HG02884 (cell line): ENCODE measurements around the gene ACKR1.

ENCODE experiments used
- ATAC-seq: cut with Tn5 transposase; IDR thresholded peaks from one replicate; pipeline ENCODE4 v1.9.1; 2021; ENCODE audit warnings: mild to moderate bottlenecking, moderate library complexity; ENCODE audit not compliant: unreplicated experiment

The ACKR1 gene, protein sequence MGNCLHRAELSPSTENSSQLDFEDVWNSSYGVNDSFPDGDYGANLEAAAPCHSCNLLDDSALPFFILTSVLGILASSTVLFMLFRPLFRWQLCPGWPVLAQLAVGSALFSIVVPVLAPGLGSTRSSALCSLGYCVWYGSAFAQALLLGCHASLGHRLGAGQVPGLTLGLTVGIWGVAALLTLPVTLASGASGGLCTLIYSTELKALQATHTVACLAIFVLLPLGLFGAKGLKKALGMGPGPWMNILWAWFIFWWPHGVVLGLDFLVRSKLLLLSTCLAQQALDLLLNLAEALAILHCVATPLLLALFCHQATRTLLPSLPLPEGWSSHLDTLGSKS

DNA sequence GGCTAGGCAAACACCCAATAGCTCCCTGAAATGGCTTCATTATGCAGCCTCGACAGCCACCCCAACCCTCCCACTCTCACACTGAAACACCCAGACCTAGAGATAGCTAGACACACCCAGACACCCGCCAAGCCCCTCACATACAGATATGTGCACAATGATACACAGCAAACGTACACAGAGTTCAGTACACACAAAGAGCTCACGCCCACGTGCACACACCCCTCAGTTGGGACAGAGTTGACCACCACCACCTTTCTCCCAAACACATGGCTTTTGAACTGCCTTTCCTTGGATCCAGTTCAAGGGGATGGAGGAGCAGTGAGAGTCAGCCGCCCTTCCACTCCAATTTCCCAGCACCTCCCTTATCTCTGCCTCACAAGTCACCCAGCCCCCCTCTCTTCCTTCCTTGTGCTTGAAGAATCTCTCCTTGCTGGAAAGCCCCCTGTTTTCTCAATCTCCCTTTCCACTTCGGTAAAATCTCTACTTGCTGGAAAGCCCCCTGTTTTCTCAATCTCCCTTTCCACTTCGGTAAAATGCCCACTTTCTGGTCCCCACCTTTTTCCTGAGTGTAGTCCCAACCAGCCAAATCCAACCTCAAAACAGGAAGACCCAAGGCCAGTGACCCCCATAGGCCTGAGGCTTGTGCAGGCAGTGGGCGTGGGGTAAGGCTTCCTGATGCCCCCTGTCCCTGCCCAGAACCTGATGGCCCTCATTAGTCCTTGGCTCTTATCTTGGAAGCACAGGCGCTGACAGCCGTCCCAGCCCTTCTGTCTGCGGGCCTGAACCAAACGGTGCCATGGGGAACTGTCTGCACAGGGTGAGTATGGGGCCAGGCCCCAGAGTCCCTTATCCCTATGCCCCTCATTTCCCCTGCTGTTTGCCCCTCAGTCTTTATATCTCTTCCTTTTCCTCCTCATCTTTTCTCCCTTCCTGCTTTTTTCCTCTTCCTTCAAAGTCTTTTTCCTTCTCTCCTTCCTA, at the start of gene ACKR1:
ACKR1 (plus strand) TSS at position 715 of the 981 bp plus-strand sequence; CDS start at position 800, 85 bp downstream.
- no peak for ATAC-seq

DNA sequence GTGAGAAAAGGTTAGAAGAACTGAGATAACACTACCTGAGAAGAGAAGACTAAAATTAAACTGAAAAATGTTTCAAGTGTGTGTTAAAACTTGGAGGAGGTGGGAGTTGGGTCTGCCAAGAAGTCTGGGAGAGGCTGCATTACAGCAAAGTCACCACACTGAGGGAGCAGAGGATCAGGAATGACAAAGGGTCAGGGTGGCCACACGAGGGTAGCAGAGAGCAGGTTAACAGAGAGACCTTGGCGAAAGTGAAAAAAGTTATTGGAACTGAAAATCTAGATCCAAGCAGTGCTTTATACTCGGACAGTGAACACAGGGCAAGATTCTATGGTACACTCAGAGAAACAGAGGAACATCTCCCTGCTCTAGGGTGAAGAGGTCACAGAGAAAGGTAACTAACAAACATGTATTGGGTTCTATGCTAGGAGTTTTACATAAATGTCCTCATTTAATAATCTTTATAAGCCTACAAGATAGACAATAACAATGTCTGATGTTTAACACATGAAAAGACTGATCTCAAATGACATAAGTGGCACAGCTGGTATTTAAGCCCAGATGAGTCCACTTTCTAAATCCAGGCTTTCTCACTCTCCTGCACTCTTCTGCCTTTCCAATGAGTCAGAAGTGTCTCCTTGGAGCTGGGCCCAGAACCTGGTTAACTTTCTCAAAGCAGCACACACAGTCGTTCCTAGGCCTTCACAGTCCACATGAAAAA, 43.5 kb upstream of the ACKR1 start:
- ATAC-seq = peak; percentile 83

DNA sequence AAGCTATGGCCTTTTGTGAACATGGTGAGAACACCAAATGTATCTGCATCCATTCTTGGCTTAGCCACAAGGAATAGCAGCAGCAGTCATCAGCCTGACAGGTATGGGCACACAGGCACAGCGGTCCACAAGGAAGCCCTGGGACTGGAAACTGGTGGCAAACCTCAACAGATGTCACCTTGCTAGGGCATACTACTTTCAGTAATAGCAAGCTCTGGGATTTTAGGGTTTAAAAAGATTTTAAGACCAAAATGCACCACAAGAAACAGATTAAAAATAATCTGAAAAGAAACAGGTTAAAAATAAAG, 43.0 kb upstream of the ACKR1 start:
- ATAC-seq = no peak

DNA sequence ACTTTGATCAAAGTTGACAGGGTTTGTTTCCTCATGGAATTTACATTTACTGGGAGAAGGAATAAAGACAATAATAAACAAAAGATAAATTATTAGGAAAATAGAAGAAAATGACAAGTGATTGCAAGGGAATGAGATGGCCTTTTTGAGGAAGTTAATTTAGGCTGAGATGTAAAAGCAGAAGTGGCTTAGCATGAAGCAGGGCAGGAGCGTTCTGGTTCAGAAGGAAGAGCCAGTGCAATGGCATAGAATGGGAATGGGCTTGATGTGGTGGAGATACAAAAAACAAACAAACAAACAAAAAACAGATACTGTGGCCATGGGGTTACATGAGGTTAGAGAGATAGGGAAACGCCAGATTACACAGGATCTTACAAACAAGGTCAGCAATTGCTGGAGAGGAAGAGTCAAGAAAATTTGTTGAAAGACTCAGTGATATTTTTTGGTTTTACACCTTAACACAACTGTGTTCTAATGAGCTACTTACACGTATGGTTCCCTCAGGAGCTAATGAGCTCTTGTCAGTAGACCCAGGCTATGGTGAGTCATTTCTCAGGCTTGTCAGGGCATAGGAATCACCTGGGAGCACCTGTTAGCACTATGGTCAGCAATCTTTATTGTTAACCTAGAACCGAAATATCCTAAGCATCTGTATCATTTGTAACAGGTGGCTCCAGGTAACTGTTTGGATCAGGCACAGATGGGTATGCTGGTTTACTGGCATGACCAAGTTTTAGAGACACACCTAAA, 42.0 kb upstream of the ACKR1 start:
- no peak for ATAC-seq

DNA sequence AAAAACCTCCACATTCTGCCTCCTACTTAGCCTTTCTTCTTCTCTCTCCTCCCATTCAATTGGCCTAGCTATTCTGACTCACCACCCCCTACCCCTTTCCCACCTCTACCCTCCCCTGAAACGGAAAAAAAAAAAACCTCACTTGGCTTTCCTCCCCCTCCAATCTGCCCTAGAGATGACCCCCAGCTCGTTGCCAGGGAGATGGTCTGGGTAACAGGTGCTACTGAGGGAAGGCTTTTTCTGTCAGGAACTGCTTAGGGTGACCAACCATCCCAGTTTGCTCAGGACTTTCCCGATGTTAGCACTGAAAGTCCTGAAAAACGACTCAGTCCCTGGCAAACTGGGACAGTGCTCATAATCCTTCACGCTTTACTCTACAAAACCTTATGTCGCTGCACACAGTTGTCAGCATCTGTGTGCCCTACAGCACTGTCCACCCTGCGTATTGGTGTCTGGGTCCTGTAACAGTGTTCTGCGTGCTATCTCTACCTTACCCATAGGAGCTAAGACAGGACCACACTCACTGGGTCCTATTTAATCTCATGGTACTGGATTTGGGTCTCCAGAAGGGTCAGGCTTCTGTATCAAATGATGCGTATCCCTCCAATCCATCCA, 41.0 kb upstream of the ACKR1 start:
- no peak for ATAC-seq

DNA sequence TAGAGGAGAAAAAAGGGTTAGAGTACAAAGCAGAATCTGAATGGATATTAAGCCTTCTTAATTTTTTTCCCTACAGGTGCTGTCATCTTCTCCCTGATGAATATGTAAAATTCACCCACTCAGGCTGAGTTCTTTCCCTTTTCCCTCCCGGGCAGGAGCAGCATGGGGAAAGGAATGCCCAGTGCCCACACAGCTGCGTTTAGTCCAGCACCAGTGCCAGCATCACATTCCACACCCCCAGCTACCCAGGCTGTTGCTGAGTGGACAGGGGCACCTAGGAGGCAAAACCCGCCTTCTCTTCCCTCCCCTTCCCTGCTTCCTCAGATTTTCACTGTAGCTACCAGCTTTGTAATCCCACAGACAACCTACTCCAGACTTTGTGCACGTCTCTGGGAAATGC, 36.6 kb upstream of the ACKR1 start:
- no peak for ATAC-seq

DNA sequence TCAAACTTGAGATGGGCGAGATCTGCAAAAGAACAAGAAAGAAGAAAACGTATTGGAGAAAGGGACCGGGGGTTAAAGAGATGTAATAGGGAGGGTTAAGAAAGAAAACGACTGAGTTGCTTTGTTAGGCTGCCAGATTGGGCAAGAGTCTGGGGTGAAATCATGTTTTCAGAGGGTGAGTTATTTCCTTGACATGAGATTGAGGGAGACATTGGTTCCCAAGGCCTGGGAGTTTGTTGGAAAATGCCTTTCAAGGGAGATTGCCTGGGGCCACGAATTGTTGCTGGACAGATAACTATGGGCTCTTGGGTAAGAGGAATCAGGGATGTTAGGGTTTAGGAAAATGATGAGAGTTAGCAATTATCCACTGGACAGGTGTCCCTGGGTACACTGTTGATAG, 34.0 kb upstream of the ACKR1 start:
- no peak for ATAC-seq

DNA sequence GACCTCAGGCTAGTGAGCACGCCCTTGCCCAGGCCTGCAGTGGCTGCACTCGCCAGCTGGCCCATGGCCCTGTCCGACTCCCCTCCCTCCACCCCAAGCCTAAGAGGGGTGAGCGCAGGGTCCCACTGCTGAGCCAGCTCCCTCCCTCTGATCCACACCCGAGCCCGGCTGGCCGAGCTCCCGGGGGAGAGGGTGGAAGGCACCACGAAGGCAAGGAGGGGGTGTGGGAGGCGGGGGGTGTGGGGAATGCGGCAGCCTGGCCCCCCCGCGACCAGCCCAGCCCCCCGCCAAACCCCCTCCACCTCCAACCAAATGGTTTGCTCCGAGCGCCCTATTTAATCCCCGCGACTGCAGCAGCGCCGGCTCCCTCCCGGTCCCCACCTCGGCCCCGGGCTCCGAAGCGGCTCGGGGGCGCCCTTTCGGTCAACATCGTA, 33.4 kb upstream of the ACKR1 start, which contains the start of gene CADM3:
CADM3 (plus strand) TSS at position 362 of the 434 bp plus-strand sequence. CDS start 151 bp downstream, outside the sequence.
- ATAC-seq = no peak

DNA sequence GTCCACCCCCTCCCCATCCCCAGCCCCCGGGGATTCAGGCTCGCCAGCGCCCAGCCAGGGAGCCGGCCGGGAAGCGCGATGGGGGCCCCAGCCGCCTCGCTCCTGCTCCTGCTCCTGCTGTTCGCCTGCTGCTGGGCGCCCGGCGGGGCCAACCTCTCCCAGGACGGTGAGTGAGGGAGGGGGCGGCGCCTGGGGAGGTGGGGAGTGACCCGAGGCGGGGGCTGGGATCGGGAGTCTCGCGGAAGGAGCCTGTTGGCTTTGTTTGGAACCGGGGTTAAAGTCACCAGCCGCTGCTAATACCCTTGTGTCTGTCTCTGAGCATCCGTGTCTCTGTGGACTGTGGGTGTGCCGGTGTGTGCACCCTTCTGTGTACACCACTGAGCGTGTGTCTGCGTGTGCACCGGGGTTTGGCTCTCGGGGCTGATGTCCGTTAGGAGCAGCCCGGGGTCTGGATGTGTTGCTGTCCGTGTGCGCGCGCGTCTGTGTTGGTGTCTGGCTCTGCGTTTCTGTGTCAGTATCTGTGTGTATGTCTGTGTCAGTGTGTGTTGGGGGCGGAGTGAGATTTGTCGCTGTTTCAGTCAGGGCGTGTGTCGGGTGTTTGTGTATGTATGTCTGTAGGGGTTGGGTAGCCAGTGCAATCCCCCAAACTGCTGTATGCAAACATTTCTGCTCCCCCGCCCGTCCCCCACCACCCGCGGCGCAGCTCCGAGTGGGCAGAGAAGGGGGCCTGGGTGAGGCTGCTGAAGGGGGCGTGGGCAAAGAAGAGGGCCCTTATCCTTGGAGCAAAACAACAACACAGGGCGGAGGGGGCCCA, 32.8 kb upstream of the ACKR1 start:
- ATAC-seq = no peak

DNA sequence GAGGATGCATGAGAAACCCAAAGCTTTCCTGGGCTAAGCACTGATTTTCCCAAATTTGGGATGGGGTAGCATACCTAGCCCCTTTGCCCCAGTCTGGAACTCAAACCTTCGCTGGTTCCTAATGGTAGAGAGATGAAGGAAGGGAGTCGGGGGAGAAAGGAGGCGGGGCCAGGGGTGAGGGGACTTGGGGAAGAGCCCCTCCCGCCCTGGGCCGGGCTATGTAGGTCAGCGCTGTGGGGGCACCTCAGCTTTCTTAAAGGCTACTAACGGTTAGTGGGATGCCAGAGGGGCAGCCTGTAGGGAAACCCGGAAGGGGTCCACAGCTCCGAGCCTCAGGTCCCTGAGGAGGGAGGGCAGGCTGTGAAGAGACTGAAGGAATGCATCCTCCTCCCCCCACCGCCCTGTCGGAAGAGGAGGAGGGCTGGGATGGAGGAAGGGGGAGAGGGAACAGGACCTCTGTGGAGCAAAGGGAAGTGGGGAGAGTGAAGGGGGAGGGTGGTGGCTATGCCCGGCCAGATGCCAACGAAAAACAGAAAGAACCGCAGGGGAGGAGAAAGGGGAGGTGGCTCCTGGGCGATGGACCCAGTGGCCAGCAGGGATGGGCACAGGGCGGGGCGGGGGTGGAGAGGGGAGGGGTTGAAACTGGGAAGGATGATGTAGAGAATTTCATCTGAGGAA, 31.9 kb upstream of the ACKR1 start:
- no peak for ATAC-seq

DNA sequence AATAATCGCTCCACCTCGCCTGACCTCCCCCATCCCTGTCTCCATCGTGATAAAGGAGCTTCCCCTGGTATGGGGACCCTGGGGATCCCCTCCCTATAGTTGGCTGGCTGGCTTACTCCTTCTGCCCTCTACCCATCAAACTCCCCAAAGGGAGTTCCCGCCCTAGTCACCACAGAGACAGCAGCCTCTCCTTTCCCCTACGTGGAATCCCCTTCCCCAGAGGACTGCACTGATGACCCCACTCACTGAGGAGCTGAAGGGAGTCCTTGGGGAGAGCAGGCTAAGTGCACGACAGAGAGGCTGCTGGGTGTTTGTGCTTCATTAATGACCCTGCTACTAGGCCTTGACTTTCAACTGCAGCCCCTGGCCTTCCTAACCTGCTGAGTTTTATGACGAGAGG, 31.4 kb upstream of the ACKR1 start:
- no peak for ATAC-seq

DNA sequence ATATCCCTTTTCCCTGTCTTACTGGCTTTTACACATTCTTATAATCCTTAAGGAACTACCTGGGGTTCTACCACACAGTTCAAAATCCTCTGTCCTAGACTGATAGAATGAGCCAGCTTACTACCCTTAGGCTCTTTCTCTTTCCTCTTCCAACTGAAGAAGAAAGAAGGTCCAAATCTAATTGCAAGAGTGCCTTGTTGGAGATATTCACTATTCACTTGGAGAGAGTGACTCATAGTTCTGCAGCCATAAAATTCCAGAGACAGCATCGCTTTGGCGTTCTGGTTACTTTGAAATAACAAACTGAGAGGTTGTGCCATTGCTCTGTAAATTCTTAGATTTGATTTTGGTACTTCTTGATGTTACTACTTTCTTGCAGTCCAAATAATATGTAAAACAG, 29.1 kb upstream of the ACKR1 start:
- ATAC-seq = no peak

DNA sequence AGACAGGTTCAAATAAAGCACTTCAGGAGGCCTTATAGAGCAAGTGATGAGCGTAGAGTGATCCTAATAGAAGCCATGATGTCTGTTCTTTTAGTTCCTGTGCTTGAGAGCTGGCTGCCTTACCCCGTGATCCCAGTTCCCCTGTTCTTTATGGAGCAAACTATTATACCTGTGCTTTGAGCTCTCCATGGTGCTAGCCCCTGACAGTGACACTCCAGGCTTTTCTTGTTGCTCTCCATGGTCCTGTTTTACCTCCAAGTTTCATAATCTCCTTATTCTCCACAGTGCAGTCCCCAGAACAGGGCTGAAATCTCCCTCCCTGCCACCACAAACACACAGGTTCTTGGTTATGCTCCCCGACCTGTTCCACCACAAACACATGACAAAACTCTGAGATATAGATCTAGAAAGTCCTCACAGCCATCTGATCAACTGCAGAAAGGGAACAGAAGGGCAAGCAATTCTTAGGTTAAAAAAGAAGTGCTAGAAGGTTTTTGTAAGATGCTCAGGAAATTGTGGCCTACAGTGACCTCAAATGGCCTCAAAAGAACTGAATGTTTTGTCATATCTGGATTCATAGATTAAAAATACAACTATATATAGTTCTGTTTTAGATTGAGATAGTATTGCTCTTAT, 27.3 kb upstream of the ACKR1 start:
- no peak for ATAC-seq

DNA sequence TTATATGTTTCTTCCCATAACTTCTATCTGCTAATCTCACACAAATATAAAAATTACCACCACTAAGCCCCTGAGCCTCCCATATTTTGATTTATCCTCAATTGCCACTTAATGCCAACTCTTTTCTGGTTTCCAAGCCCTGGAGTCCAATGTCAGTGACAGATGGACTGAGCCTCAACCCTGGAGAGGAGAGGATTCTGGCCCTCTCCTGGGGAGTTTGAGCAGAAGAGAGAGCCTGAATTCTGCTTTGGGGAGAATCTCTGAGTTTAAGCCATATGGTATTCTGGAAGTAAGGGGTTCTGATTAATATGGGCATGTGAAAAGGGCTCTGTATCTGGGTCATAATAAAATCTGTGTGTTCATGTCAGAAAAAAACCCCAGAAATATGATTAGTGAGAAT, 24.8 kb upstream of the ACKR1 start:
- ATAC-seq = no peak

DNA sequence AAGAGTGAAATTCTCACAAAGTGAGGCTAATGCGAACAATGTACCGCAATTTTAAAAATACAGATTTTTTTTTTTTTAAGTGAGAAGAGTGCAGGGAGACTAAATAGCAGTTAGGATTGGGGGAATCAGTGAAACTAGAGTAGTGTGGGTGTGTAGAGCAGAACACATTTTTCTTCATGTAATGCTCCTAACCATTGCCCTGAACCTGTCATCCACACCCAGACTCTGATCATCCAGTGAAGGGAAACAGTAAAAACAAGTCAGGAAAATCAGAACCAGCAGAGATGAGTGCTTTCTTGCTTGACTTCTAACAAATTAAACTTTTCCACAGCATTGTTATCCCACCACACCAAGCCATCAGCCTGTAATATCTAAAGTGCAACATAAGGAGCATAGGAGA, 24.2 kb upstream of the ACKR1 start:
- ATAC-seq = no peak

DNA sequence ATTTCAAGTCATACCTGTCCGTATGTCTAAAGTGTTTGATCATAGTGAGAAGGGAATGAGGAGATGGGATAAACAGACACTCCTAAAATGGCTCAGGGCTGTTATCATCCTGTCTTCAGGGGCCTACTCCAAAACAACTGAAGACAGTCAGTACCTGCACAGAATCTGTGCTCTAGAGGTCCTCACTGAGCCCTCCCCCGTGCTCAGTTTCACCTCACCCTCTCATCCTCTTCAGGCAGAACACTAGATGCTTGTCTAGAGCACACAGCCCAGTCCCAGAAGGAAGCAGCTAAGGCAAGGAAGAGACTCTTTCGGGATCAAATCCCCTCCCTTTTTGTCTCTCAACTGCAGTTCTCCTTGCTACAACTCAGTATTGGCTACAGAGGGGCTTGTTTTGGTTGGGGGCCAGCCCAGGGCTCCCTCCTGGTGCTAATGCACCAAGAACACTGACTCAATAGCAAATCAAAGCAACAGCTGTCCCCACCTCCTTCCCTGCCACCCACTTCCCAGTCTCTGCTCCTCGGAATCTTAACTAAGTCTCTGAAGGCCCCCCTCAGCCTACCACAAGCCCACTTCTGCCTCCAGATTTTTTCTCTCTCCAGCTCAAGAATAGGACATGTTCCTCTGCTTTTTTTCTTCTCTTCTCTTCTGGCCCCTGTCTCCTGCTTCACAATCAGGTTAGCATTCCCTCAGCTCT, 23.2 kb upstream of the ACKR1 start:
- ATAC-seq = no peak

DNA sequence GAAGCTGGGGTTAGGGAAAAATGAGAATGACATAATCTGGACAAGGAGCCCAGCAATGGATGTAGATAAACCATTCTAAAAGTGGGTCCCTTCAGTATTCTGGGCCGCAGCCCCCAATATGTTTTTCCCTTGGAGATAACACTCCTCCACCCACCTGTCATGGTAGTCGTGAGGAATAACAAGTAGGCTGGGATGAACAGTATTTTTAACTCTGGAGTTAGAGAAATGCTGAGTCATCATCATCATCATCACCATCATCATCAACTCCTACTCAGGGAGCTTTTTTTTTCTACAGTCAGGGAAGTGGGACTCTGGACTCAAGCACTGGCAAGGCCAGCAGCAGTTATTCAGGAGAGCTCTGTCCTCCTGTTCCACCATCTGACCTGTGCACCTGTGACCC, 20.5 kb upstream of the ACKR1 start:
- ATAC-seq = no peak

DNA sequence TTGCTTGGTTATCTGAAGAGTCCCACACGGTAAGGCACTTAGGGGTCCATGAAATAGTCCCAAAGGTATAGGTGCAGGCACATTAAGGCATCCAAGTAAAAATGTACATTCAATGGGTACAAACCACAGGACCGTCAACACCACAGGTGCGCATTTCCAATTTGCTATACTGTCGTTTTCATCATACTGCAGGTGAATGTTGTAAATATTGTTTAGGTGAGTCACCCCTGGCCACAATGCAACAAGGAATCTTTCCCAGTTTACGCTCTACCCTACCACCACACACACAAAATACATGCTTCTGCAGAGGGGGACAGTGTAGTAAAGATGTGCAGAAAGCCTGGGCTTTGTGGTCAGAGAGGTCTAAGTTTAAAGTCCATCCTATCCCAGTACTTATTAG, 19.6 kb upstream of the ACKR1 start:
- ATAC-seq = no peak
